ENCODE measurements around the gene ARHGAP24.

Gene ARHGAP24

DNA sequence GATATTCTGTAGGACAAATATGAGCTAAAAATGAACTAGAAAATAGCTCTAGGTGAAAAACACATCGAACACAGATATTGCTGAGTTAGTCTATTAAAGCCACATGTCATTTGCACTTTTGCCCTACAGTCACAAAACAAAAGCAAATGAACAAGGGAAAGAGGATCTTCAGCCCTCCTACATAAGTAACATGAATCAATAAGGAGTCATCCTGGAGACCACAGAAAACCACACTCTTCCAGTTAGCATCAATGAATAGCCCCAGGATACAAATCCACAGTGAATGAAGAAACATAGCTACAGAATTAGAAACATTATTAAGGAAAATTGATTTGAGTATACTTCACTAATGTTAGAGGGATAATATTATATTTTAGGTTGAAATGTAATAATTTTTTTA, 573.5 kb downstream of the ARHGAP24 start:
- no peak for DNase-seq

DNA sequence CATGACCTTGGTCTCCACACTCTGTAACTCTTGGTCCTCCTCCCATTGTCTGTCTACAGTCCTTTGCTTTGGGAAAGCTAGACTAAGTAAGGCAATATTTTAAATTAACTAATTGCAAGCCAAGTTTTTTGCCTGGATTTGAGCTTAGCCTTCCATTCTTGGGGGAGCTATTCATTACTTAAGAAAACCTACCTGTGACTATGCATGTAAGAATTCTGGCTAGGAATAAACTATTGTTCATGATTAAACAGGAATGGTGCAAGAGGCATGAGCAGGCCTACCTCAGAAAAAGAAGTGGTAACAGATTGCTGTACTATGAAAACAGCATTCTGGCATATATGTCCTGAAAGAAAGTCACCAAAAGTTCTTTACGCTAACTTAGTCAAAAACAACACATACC, 575.5 kb downstream of the ARHGAP24 start:
- DNase-seq: no peak

All from SHP77 treated with DMSO at 0.1 percent for 48 hours (cell line).